HT1080 (cell line): Measurements from ENCODE around the gene NCKAP5L. TPM values are rescaled to one million over a fixed set of nuclear protein-coding genes. Genes with fewer than 3 reads are reported as not detected.
"Not testable (repeated sequence)": the region's sequence is repeated elsewhere in the genome, so short reads cannot be mapped to it uniquely, and the experiment has no call there.

ENCODE experiments used
- DNase-seq: peaks from one replicate; pipeline ENCODE4 v3.0.0-alpha.2; 2015; ENCODE audit warnings: low read depth
- polyA plus RNA-seq, 2 experiments: library from polyadenylated mRNA; depleted of rRNA; stranded (reverse); fragments of >200 nt; gene quantifications; 2 replicates each; pipeline ENCODE4 v1.2.3, GENCODE V29; 2015
- total RNA-seq: library from RNA; depleted of rRNA; stranded (reverse); fragments of >200 nt; shearing (Covaris generic); gene quantifications from 2 replicates; pipeline ENCODE4 v1.2.3, GENCODE V29; 2014; rRNA removed

Gene NCKAP5L, protein sequence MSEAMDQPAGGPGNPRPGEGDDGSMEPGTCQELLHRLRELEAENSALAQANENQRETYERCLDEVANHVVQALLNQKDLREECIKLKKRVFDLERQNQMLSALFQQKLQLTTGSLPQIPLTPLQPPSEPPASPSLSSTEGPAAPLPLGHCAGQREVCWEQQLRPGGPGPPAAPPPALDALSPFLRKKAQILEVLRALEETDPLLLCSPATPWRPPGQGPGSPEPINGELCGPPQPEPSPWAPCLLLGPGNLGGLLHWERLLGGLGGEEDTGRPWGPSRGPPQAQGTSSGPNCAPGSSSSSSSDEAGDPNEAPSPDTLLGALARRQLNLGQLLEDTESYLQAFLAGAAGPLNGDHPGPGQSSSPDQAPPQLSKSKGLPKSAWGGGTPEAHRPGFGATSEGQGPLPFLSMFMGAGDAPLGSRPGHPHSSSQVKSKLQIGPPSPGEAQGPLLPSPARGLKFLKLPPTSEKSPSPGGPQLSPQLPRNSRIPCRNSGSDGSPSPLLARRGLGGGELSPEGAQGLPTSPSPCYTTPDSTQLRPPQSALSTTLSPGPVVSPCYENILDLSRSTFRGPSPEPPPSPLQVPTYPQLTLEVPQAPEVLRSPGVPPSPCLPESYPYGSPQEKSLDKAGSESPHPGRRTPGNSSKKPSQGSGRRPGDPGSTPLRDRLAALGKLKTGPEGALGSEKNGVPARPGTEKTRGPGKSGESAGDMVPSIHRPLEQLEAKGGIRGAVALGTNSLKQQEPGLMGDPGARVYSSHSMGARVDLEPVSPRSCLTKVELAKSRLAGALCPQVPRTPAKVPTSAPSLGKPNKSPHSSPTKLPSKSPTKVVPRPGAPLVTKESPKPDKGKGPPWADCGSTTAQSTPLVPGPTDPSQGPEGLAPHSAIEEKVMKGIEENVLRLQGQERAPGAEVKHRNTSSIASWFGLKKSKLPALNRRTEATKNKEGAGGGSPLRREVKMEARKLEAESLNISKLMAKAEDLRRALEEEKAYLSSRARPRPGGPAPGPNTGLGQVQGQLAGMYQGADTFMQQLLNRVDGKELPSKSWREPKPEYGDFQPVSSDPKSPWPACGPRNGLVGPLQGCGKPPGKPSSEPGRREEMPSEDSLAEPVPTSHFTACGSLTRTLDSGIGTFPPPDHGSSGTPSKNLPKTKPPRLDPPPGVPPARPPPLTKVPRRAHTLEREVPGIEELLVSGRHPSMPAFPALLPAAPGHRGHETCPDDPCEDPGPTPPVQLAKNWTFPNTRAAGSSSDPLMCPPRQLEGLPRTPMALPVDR (N-terminal part only)
- 19.6 and 22.2 TPM in 2 replicates for total RNA-seq
- polyA plus RNA-seq (2015; cell fraction: cytosol; rRNA removed) = 13.4 and 14.7 TPM in 2 replicates
- polyA plus RNA-seq (2015; cell fraction: nucleus; rRNA removed) = 35.8 and 41.4 TPM in 2 replicates

DNA sequence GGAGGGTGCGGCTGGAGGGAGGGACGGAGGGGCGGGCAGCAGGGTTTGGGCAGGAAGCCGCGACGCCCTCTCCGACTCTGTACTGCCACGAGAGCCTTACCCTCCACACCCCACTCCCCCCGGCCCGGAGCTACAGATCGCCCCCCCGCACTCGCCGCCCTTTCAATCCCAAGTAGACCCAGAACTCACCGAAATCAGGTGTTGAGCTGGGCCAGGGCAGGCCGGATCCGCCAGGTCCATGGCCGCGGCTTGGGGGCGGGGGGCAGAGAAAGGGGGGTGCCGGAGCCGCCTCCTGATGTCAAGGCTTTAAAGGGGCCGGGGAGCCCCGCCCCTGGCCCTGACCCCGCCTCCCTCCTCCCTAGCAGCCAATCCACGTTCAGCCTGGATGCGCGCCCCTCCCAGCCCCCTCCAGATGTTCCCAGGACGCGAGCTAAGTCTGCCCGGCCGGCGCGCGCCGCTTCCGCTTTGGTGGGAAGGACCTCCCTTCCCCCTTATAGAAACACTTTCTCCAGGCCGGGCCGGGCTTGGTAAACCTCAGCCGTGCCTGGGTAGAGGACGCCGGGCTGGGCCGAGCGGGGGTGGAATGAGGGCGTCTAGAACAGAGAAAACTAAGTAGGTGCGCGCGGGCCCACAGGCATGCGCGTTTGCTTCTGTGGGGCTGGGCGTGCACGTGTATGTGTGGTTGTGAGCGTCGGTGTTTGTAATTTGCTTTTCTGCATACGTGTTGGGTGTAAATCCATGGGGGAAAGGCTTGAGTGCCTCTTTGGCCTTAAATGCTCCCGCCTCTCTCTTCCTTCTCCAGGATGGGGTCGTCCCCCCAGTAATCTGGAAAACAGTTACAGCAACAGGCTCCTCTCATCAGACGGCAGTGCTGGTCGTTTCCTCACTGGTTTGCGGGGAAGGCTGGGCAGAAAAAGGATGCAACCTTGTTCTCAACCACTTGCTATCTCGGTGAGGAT, at the start of gene NCKAP5L:
Gene NCKAP5L, minus strand, starts transcription at position 281 of the 959 bp plus-strand sequence. CDS start 24,369 bp downstream, outside the sequence.
- DNase-seq = peak; percentile 94

DNA sequence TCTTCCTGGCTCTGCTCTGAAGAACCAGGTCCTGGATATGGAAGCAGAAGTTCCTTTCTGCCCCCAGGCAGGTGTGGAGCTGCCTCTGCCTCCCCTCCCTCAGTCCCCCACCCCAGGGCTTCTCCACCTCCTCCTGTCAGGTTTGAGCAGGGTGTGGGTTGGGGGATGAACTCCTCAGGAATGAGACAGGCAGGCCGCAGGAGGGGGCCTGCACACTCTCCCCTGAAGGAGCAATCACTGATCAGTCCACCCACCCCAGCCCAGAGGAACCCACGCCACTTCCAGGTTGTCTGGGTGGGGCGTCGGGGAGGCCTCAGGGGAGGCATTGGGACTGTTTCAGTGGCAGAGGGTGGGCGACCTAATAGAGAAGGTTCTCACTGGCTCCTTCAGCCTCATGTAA, 48.9 kb upstream of the NCKAP5L start:
- no peak for DNase-seq

DNA sequence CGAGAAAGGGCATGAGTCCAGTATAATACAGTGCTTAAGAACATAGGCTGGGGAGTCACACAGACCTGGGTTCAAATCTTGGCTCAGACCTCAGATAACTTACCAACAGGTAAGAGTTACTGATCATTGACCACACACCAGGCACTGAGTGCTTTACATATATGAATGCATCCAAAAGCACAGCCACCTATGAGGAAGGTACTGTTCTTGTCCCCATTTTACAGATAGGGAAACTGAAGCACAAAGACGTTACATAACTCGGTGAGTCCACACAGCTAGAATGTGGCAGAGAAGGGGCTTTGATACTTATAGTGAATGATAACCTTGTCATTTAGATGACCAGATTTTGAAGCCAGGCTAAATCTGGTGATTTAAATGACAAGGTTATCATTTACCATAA, 47.9 kb upstream of the NCKAP5L start:
- no peak for DNase-seq

DNA sequence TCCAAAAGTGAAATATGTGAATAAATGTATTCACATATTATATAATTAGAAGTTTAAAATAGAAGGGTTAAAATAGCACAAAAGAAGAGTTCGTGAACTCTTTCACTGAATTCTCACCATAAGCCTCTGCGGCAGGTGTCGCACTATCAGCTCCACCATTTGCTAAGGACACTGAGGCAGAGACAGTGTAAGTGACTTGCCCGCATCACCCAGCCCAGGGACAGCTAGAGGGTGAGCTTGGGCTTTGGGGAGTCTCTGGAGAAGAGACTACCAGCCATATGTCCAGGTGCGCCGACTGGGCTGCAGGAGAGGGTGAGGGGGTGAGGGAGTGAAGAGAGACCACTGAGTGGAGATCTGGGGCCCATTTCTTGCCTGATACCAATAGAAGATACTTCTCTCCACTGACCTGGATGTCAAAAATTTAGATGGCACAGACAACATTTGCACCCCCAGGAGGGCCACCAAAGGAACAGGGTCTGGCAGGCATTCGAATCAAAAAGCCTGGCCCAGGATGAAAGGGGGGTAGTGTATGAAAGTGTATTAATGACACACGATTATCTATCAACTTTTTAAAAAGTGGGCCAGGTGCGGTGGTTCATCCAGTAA, 47.0 kb upstream of the NCKAP5L start:
- DNase-seq = no peak

DNA sequence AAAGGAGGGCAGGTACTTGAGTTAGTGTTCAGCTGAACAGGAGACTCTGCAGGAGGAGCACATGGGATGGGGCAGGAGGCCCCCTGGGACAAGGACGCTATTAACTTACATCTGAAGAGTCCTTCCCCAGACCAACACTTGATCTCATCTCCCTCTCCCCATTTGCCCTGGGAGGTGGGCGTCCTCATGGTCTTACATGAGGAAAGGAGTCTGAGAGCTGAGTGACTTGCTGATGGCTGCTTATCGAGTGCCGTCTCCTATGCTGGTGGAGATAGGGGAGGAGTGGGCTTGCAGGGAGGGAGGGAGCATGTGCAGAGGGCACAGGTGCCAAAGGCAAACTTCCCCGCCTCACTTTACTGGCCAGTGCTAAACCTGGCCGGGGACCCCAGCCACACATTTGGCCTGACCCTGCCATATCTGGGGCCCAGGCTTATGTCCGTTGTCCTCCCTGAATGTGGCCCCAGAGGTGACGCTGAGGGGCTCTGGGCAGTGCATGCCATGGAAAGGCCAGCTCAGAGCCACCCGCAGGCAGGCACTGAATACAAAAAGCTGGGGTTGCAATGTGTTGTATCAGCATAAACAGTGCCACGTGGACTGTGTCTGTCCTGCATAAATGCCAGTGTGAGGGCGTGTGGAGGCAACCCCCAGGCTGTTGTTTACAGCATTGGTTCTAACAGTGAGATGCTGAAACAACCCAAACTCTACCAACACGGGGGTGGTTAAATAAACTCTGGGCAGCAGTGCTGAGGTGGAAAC, 46.1 kb upstream of the NCKAP5L start:
- DNase-seq = no peak

DNA sequence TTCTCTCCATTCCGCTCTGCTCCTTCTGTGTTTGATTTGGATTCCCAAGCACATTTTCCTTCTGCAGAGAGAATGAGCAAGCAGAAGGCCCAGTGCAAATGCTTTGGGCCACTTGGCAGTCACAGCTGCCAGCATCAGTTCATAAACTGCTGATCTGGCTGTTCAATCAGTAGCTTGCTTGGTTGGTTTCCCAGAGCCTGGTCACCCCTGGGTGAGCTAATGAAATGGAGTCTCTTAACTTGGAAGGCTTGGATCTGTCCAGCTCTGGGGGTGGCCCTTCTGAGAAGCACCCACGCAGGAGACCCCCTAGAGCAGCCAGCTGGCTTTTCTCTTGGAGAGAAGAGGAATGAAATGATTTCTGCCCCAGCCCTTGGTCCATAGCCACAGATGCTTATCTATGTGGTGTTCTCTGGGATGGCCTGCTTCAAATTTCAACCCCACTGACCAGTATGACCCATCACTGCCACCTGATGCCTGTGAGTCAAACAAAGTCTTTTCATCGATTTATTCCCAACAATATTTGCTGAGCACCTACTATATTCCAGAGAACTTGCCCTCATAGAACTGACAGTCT, 45.2 kb upstream of the NCKAP5L start:
- no peak for DNase-seq

DNA sequence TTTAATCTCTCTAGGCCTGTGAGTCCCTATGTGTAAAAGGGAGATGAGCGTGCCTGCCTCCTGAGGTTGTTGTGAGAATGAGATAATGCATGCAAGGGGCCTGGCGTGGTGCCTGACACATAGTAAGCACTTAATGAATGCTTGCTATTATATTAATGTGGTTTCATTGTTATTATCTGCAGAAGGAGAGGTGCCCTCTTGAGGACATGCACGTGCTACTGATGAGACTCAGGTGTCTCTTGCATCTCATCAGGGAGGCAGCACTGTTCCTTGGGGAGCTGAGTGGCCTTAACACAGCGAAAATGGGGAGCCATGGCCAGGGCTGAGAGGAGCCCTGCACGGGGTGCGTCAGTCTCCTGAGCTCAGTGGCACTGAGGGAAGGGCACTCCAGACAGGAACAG, 44.6 kb upstream of the NCKAP5L start:
- DNase-seq = no peak

DNA sequence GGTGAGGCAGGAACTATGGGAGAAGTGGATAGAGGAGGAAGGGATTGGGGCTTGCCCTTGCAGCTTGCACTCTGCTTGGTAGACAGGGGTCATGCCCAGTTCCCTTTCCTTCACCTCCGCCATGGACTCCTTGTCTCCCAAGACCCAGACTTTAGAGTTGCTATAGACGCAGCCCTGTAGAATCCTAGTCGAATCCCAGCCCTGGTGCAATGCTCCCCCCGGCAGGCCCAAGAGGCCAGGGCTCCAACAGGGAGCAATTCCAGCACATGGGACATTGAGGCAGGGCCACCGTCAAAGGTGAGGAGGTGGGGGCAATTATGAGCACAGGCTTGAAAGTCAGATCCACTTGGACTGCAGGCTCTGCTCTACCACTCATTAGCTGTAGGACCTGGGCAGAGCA, 44.2 kb upstream of the NCKAP5L start:
- no peak for DNase-seq

DNA sequence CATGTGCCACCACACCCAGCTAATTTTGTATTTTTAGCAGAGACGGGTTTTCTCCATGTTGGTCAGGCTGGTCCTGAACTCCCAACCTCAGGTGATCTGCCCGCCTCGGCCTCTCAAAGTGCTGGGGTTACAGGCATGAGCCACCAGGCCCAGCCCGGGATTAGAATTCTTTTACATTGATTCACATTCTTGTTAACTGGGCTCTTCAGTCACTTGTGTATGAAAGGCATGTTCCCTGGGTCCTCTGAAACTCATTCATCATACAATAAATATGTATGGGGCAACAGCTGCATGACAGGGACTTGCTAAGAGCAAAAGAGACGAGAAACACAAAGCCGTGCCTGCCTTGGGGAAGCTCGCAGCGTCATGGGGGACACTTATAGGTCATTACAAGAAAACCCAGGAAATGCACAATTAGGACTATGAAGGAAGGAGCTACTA, 43.6 kb upstream of the NCKAP5L start:
- DNase-seq = not testable (repeated sequence)

DNA sequence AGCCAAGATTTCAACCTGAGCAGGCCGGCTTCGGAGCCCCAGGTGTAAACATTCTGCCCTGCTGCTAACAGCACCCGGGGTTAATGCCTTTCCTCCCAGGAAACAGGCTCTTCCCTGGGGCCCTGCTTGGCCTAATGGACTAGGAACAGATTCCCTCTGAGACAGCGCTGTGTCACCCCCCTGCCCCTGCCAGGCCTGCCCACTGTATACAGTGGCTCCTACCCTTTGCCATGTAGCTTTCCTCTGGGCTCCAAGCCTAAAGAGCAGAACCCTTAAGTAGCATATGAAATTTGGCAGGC, 43.0 kb upstream of the NCKAP5L start:
- no peak for DNase-seq

DNA sequence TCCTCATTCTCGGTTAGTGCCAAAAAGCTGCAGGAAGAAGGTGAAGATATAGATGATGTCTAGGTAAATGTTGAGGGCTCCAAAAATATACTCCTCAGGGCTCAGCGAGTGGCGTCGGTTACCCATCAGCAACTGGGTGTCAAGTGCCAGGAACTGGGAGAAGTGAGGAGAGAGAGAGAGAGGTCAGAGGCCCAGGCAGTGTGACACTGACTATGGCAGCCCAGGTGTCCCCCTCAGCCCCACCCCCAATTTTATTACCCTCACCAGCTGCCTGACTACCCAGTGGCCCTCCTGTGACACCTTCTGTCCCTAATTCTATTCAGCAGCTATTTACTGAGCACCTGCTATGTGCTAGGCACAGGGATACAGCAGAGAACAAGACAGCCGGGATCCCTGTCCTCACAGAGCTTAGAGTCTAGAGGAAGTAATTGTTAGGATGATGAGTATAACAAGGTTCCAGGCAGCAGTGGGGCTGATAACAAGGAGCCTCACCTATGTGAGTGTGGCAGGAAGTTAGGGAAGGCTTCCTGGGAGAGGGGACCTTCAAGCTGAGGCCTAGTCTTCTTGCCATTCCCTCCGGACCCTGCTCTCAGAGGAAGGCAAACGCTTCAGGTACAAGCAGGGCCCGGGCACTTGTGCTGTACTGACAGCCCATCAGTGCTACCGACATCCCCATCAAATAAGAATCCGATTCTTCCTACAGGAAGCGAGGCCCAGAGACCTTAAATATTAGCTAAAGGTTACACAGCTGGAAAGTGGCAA, 42.5 kb upstream of the NCKAP5L start:
- no peak for DNase-seq

DNA sequence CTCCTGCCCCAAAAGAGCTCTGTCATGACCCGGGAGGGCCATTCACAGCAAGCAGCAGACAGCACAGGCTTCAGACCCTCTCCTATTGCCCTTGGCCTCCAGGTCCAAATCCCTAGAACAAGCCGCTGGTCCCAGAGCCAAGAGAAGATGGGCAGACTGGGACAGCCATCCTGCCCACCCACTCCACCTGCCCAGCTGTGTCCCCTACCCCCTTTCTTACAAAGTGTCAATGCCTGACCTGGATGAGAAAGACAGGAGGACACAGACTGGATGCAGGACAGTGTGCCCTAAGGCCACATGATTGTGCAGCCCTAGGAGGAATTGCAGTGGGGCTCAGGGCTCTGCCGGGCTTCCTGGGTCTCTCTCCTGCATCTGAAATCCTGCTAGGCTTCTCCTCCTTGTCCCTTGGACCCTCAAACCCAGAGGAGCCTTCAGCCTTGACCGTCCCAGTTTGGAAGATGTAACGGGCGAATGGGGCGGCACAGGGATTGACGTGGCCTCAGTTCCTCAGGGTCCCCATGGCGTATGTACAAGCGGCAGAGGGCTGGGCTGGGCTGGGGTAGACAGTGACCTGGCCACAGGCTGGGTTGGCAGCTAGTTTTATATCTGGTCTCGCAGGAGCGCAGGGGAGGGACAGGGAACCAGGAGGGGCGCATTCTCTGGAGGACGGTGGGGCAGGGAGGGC, 41.7 kb upstream of the NCKAP5L start:
- no peak for DNase-seq

DNA sequence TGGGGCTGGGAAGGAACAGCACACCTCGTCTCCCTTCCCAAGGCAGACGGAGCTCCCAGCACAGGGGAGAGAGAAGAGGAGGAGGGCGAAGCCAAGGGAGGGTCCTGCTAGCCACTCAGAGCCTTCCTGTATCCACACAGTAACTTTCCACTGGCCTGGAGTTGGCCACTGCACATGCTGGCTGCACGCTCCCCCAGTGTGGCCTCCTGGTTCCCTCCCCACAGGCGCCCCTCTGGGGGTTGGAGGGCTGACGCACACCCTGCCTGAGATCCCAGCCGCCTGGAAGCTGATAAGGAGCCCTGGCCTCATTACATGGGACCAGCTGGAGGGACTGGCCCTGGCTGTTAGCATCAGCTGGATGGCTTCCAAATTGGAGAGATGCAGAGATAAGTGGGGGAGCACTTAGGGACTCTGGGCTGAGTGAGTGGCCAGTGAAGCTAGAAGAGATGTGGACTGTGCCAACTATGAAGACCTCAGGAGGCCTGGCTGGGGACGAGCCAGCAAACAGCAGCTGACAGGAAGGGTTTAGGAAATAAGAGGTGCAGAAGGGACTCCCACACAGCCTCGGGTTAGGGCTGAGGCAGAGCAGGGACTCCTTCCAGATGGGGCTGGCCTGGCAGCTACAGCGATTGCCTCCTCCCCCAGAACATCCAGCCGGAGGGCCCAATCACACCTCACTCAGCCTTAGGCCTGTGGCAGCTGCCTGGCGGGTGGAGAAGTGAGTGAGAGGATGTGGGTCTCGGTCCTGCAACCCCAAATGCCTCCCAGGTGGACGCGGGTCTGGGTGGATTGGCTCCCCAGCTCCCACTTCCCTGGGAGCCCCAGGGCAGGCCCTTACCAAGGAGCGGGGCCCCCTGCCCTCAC, 41.0 kb upstream of the NCKAP5L start:
- DNase-seq = peak; percentile 68

DNA sequence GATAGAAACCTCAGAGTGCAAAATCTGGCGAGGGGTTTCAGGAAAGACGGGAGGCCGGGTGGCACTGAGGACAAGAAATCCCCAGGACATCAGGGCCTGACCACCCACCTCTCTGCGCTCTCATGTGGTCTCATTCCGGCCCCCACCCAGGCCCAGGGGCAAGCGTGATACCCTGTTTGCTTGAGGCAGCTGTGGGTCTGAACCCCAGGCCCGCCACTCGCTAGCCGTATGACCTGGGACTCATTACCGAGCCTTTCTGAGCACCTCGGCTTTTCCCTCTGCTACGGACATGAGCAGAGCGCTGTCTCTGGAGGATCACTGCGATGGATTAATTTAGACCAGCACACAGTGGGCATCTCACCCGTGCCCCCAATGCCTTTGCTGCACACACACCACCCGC, 40.2 kb upstream of the NCKAP5L start:
- DNase-seq = no peak

DNA sequence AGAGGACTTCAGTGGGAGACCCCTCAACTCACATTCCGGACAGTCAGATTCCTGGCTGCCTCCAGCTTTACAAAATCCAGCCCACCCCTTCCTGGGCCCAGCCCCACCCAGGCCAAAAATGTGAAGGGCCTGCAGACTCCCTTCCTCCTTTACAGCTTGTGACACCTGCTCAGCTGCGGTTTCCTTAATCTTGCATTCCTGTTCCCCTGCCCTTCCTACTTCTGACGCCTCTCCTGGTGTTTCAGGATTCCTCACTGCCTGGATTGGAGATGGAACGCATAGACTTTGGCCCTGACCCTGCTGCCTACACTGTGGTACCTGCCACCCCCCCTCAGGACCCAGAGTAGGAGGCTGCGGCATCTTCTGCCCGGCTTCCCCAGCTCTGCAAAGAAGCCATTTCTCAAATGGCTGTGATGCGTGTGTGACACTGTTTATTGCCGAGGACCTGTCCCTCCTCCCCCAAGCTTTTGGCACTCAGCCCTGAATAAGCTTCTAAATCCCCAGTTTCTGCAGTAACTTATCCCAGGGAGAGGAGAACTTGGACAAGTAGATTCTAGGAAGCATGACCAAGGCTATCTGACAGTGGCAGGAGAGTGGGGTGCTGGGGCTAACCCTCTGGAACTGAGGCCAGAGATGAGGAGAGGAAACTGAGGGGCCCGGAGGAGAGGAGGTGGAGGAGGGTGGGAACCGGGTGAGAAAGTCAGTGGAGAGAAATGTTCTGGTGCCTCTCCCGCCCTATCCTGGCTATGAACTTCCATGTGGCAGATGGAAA, 39.5 kb upstream of the NCKAP5L start:
- no peak for DNase-seq
